ENCODE data around the gene PSMB2.
A peak's percentile ranks its signal among the peaks of the same experiment; 100 is the strongest.

Gene PSMB2

GRCh38 chr1:35640380-35641232 lies 720 bp downstream of the PSMB2 start:
- peak; percentile 41 for DNase-seq

GRCh38 chr1:35637401-35637809 lies 3.9 kb downstream of the PSMB2 start:
- peak; percentile 91 for DNase-seq

DNA sequence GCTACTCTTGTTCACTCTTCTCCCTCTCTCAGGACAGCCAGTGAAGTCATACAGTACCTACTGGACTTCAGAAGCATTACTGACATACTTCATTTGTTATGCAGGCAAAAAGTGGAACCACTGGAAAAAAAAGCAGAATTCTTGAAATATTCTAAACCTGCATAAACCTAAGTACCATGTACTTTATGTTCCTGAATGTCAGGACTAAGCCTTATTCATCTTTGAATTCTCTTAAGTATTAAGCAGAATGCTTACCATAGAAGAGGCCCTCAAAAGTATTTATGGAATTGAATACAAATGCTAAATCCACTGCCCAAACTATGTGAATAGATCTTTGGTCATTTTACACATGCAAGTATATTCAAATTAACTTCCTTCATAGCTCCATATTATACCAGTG lies 7.8 kb downstream of the PSMB2 start:
- DNase-seq, result no peak

DNA sequence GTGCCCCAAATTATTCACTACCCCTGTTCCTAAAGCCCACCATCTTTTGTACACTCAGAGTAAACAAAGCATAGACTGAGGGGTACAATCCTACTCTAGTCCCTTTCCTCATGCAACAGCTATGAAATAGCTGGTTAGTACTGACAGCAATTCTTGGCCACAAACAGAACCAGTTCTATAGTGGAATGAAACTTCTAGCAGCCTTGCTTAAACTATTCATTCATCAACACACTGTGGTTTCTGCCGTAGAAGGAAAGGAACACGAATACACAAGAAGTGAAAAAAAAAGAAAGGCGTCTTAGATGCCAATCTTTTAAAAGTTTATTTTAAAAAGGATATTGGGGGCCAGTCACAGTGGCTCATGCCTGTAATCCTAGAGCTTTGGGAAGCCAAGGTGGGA lies 9.9 kb downstream of the PSMB2 start:
- DNase-seq, result no peak

GRCh38 chr1:35629051-35629450 lies 12.3 kb downstream of the PSMB2 start:
- DNase-seq, result no peak

DNA sequence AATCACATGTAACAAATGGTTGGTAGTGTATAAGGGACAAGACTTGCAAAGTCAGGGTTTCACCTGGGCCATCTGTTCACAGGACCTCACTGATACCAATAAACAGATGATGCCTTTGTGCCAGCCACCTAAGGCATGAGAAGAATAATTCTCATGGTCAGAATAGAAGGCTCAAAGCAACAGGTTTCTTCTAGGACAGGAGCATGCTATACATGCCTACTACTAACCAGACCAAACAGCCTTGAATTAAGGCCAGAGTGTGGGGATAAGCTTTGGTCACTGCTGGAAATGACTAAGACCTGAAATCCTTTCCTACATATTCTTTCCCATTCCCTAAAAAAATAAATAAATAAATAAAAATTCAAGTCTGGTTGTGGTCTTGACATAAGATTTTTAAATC lies 17.5 kb downstream of the PSMB2 start:
- no peak for DNase-seq

- DNase-seq, result no peak
These were observed 18.7 kb downstream of the PSMB2 start for GRCh38 chr1:35622510-35623178.

- DNase-seq, result peak; percentile 36
These were observed 21.8 kb downstream of the PSMB2 start for GRCh38 chr1:35619237-35620121.

GRCh38 chr1:35615440-35615839 lies 25.9 kb downstream of the PSMB2 start:
- DNase-seq, result no peak

GRCh38 chr1:35611655-35612054 lies 29.7 kb downstream of the PSMB2 start:
- DNase-seq, result no peak

- no peak for DNase-seq
These were observed 35.5 kb downstream of the PSMB2 start for GRCh38 chr1:35605867-35606182.

DNA sequence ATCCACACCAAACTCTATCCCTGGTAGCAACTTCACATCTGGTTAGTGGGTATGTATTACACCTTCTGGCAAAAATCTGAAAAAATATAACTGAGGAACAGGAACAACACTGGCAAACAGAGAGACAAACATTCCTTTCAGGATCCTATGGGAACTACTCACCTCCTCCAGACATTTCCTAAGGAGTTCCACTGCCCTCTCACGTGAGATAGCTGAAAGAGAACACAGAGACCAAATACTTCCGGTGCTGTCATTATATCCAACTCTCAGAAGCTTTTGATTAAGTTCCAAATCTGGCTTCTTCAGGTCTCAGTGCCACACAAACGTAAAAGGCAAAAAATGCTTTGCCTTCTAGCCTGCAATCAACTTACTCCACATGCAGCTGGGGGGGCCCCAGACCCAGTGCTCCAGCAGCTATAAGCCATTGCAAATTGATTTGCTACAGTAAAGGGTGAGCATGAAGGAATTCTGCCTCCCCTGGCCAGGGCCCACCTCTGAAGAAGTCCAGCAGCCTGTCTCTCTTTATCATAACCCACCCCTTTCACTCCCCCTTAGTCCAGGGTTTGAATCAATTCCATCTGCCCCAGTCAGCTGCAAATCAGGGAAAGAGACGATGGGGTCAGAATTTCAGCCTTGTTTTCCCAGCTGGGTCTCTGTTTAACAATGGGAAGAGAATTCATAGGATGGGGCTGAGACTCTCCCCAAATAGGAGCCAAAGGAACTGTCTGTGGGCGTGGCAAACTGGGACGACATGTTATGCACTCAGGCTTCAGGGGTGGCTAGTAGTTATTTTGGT lies 36.1 kb downstream of the PSMB2 start:
- no peak for DNase-seq

DNA sequence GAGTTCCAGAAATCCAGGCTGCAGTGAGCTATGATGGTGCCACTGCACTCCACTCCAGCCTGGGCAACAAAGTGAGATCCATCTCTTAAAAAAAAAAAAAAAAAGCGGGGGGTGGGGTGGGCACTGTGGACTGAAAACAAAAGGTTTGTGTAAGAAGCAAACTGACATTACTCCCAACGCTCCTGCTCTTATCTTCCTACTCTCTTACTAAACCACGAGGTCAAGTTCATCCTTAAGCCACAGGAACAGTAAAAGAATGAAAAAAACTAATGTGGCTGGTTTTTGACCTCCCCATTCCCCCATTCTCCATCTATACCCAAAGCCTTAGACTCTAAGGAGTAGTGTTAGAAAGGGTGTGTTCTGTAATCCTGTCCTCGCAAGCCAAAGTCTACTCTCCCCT lies 37.4 kb downstream of the PSMB2 start:
- DNase-seq, result no peak

DNA sequence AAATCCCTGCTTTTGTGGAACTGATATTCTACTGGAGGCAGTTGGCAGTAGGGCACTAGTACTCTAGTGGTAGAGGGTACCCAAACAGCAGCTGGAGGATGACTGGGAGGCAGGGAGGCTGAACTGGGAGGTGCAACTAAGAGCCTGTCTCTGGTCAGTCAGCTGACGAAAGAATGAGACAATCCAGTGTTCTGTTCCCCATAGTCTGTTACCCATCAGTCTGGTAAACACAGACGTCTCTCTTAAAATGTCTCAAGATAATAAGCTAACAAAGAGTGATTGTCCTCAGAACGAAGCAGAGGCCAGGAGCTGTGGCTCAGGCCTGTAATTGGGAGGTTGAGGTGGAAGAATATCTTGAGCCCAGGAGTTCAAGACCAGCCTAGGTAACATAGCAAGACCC lies 37.9 kb downstream of the PSMB2 start:
- no peak for DNase-seq

- DNase-seq, result no peak
These were observed 40.7 kb downstream of the PSMB2 start for GRCh38 chr1:35600593-35600992.

- no peak for DNase-seq
These were observed 41.9 kb downstream of the PSMB2 start for GRCh38 chr1:35599411-35599810.

GRCh38 chr1:35598895-35599294 lies 42.4 kb downstream of the PSMB2 start:
- no peak for DNase-seq

DNA sequence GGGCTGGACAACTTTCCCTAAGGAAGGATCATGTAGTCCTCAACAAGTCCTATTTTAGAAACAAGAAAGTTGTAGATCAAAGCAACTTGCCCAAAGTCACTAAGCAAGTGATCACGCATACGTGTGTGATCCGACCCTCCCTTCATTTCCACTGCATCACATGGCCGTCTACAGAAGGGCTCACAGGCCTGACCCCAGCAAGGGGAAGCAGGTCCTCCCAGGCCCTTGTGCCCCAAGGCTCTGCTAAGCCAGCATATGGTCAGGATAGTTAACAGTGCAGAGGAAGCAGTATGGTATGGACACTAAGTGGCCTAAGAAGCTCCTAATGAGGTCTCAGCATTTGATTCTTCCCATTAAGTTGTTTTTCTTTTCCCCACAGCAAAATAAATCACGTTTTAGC lies 43.5 kb downstream of the PSMB2 start:
- no peak for DNase-seq

GRCh38 chr1:35595684-35596083 lies 45.6 kb downstream of the PSMB2 start:
- no peak for DNase-seq

DNA sequence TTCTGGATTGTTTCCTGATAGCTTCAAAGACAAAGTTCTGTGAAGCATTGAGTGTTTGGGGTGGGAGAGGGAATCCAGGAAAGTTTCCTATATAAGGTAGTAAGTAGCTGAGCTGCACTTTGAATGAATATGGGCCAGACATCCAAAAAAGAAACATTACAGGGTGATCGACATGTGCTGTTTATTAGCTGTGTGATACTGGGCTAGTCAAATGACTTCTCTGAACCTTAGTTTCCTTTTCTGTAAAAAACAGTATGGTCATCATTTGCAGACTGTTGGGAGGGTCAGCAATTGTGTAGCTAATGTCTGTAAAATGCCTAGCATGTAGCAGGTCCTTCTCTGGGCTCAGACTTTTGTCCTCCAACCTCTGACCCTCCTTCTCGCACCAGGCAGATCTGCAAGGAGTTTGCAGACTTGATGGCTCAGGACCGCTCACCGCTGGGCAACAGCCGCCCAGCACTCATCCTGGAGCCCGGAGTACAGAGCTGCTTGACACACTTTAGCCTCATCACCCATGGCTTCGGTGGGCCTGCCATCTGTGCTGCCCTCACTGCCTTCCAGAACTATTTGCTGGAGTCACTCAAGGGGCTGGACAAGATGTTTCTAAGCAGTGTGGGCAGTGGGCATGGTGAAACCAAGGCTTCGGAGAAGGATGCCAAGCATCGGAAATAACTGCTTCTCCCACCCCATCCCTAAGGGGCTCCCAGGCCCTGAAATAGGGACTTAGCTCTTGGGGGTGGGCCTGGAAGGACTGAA lies 47.1 kb downstream of the PSMB2 start:
- no peak for DNase-seq

DNA sequence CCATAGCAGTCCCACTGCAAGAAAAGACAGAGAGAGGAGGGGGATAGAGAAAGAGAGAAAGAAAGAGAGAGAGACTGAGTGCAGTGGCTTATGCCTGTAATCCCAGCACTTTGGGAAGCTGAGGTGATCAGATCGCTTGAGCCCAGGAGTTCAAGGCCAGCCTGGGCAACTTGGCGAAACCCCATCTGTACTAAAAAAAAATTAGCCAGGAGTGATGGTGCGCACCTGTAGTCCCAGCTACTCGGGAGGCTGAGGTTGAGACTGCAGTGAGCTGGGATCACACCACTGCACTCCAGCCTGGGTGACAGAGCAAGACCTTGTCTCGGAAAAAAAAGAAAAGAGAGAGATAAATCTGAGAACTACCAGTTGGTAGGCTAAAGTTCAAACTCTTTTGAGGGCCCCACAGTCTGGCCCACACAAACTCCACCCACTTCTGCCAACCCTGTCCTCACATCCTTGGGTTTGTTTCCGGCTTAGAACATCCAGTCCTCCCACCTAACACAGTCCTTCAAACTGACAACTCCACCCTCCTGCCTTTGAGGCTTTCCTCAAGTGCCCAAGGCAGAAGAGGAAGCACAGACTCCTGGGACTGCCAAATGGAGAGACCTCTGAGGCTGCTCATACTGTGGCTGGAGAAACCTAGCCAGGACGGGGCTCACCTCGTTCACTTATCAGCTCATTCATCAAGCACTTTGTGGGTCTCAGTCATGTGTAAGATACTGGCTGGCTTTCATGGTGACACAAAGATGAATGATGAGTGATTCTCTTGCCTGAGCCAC lies 48.1 kb downstream of the PSMB2 start:
- DNase-seq, result peak; percentile 28
